HepG2 (cell line): ENCODE measurements around the gene DHX16. TPM values are rescaled to one million over a fixed set of nuclear protein-coding genes. Genes with fewer than 3 reads are reported as not detected.

ENCODE experiments used
- CEBPB ChIP-seq: IDR thresholded peaks from 2 replicates; pipeline ENCODE4 v1.6.1; 2011; ENCODE audit warnings: low read depth, low read length, improper control_type of control experiment, borderline replicate concordance
- E2F5 ChIP-seq: sonication (generic); formaldehyde crosslinking; conservative IDR thresholded peaks from 2 replicates; pipeline ENCODE4 v1.4.0; 2020; ENCODE audit warnings: missing genetic modification reagents
- FOXO4 ChIP-seq: sonication (generic); formaldehyde crosslinking; conservative IDR thresholded peaks from 2 replicates; pipeline ENCODE4 v1.8.1; 2023; ENCODE audit warnings: missing genetic modification reagents
- GPN1 ChIP-seq: sonication (generic); formaldehyde crosslinking; IDR thresholded peaks from 2 replicates; pipeline ENCODE4 v1.5.1; 2020; ENCODE audit warnings: missing genetic modification reagents, borderline replicate concordance
- GTF2F1 ChIP-seq: fragments of 150-350 bp; IDR thresholded peaks from 2 replicates; pipeline ENCODE4 v1.6.1; 2014; ENCODE audit warnings: low read length
- HMG20B ChIP-seq: conservative IDR thresholded peaks from 2 replicates; pipeline ENCODE4 v1.6.1; 2016; ENCODE audit warnings: missing genetic modification reagents, missing compliant biosample characterization
- MXD4 ChIP-seq: IDR thresholded peaks from 2 replicates; pipeline ENCODE4 v1.6.1; 2016; ENCODE audit warnings: mild to moderate bottlenecking, missing biosample characterization, missing genetic modification reagents
- NR2F6 ChIP-seq, 2 experiments: IDR thresholded peaks; 2 replicates each; pipeline ENCODE4 v1.6.1; 2016; ENCODE audit warnings: antibody characterized with exemption in 1 of 2, mild to moderate bottlenecking in 1 of 2
- PTBP1 ChIP-seq: fragments of 200-400 bp; formaldehyde crosslinking; IDR thresholded peaks from 2 replicates; pipeline ENCODE4 v1.6.1; 2018; ENCODE audit warnings: low read length, low read depth; ENCODE audit not compliant: poor library complexity, severe bottlenecking
- RORA ChIP-seq: sonication (generic); formaldehyde crosslinking; IDR thresholded peaks from 2 replicates; pipeline ENCODE4 v1.5.0; 2020; ENCODE audit warnings: mild to moderate bottlenecking, missing genetic modification reagents, moderate library complexity
- SIX4 ChIP-seq: sonication (generic); formaldehyde crosslinking; IDR thresholded peaks from 2 replicates; pipeline ENCODE4 v1.4.0; 2020; ENCODE audit warnings: missing genetic modification reagents
- TAF1 ChIP-seq: sonication (generic); formaldehyde crosslinking; IDR thresholded peaks from 2 replicates; pipeline ENCODE4 v1.4.0; 2020; ENCODE audit warnings: missing genetic modification reagents
- TSC22D2 ChIP-seq: sonication (generic); formaldehyde crosslinking; IDR thresholded peaks from 2 replicates; pipeline ENCODE4 v1.5.1; 2020; ENCODE audit warnings: missing genetic modification reagents, mild to moderate bottlenecking, borderline replicate concordance
- ZFP1 ChIP-seq: IDR thresholded peaks from 2 replicates; pipeline ENCODE4 v1.6.1; 2016
- ZNF335 ChIP-seq: sonication (generic); formaldehyde crosslinking; IDR thresholded peaks from 2 replicates; pipeline ENCODE4 v1.4.0; 2020; ENCODE audit warnings: missing genetic modification reagents
- ZNF383 ChIP-seq: sonication (generic); formaldehyde crosslinking; IDR thresholded peaks from 2 replicates; pipeline ENCODE4 v1.4.0; 2020; ENCODE audit warnings: missing genetic modification reagents, mild to moderate bottlenecking, borderline replicate concordance
- ZNF512B ChIP-seq: sonication (generic); formaldehyde crosslinking; IDR thresholded peaks from 2 replicates; pipeline ENCODE4 v1.5.1; 2020; ENCODE audit warnings: missing genetic modification reagents, mild to moderate bottlenecking, borderline replicate concordance
- ZNF562 ChIP-seq: sonication (generic); formaldehyde crosslinking; IDR thresholded peaks from 2 replicates; pipeline ENCODE4 v1.8.0; 2022; ENCODE audit warnings: missing genetic modification reagents, borderline replicate concordance
- ZNF605 ChIP-seq: sonication (generic); formaldehyde crosslinking; IDR thresholded peaks from 2 replicates; pipeline ENCODE4 v1.8.0; 2022; ENCODE audit warnings: mild to moderate bottlenecking, missing genetic modification reagents
- polyA plus RNA-seq, 8 experiments: library from polyadenylated mRNA; depleted of rRNA in 3 of 8; stranded (reverse) in 7 of 8; unstranded in 1 of 8; fragments of >200 nt; fragmentation: Illumina TruSeq in 4 of 8; extraction: Trizol in 4 of 8; gene quantifications; 2 replicates each; pipeline versions ENCODE4 v1.2.1 to v1.2.3, GENCODE V29; 2011 to 2016; ENCODE audit warnings: low read depth in 4 of 8, missing spikeins in 1 of 8, mixed read lengths in 1 of 8; ENCODE audit not compliant: insufficient read depth in 1 of 8
- total RNA-seq, 5 experiments: library from RNA; depleted of rRNA; stranded (reverse); fragments of >200 nt; fragmentation: Illumina TruSeq; extraction: Trizol; gene quantifications; 2 replicates each; pipeline ENCODE4 v1.2.3, GENCODE V29; 2016; ENCODE audit warnings: low read depth in 1 of 5
- TF ChIP-seq, protein P1 (sequence below): sonication (generic); formaldehyde crosslinking; IDR thresholded peaks from 2 replicates; pipeline ENCODE4 v1.4.0; 2020; ENCODE audit warnings: mild to moderate bottlenecking, missing genetic modification reagents, borderline replicate concordance

DHX16 gene
- total and polyA plus RNA-seq, 2 of the 13 experiments (the other 11 are each of a cell fraction or from before 2014, with no cell fraction given): 57.0 to 58.5 TPM

- TF ChIP-seq ZNF512B: no peak
- no peak for TF ChIP-seq ZNF383 (CRISPR knock-in tag)
- TF ChIP-seq ZNF605 (CRISPR knock-in tag): peak; percentile 63; the same call in 1 of the 2 replicates
- TF ChIP-seq HMG20B (CRISPR knock-in tag): no peak
- TF ChIP-seq RORA (CRISPR knock-in tag): no peak
- TF ChIP-seq ZFP1: peak; percentile 46; the same call in 1 of the 2 replicates
- no peak for TF ChIP-seq PTBP1
- TF ChIP-seq, protein P1, sequence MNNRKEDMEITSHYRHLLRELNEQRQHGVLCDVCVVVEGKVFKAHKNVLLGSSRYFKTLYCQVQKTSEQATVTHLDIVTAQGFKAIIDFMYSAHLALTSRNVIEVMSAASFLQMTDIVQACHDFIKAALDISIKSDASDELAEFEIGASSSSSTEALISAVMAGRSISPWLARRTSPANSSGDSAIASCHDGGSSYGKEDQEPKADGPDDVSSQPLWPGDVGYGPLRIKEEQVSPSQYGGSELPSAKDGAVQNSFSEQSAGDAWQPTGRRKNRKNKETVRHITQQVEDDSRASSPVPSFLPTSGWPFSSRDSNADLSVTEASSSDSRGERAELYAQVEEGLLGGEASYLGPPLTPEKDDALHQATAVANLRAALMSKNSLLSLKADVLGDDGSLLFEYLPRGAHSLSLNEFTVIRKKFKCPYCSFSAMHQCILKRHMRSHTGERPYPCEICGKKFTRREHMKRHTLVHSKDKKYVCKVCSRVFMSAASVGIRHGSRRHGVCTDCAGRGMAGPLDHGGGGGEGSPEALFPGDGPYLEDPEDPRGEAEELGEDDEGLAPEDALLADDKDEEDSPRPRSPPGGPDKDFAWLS (CRISPR knock-in tag): no peak
- no peak for TF ChIP-seq GPN1
- no peak for TF ChIP-seq GTF2F1
- peak; percentile 67 for TF ChIP-seq TAF1
- TF ChIP-seq NR2F6 (IDR thresholded peaks at IDR 0.05): no peak
- TF ChIP-seq NR2F6 (CRISPR knock-in tag; IDR thresholded peaks at IDR 0.05): no peak; the same call in 1 of the 2 replicates
- TF ChIP-seq MXD4 (CRISPR knock-in tag): peak; percentile 90
- 0 out of 2 replicates have a peak, but pooled peaks have one; percentile 57 for TF ChIP-seq FOXO4 (CRISPR knock-in tag)
- TF ChIP-seq SIX4 (CRISPR knock-in tag): no peak
- no peak for TF ChIP-seq ZNF562 (CRISPR knock-in tag)
- TF ChIP-seq ZNF335 (CRISPR knock-in tag): 0 out of 2 replicates have a peak, but pooled peaks have one; percentile 22
- TF ChIP-seq E2F5: peak; percentile 38; the same call in 1 of the 2 replicates
- TF ChIP-seq CEBPB: no peak
- TF ChIP-seq TSC22D2: no peak
Measured at GRCh38 chr6:30721198-30722024, 48.6 kb upstream of the DHX16 start (continued).
